ENCODE results near the gene HDAC4.

DNA sequence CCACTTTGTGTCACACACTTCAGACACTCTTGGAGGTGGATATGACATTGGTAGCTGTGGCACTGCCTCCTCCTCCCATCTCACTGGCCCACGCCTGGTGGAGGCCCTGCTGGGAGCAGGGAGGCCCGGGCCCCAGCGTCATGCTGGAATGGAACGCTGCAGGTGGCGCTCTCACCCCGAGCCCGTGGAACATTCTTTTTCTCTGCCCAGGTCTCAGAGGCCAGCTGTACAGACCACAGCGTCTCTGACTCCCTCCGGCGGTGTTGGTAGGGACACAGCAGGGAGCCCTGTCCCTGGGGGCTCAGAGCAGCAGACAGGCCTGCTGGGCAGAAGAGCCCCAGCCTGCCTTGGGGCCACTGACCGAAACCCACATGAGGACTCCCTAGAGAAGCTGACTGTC is 334.9 kb downstream of the HDAC4 start:
- no peak for TF ChIP-seq POLR2A (IDR thresholded peaks at IDR 0.05)
- TF ChIP-seq, protein P1, sequence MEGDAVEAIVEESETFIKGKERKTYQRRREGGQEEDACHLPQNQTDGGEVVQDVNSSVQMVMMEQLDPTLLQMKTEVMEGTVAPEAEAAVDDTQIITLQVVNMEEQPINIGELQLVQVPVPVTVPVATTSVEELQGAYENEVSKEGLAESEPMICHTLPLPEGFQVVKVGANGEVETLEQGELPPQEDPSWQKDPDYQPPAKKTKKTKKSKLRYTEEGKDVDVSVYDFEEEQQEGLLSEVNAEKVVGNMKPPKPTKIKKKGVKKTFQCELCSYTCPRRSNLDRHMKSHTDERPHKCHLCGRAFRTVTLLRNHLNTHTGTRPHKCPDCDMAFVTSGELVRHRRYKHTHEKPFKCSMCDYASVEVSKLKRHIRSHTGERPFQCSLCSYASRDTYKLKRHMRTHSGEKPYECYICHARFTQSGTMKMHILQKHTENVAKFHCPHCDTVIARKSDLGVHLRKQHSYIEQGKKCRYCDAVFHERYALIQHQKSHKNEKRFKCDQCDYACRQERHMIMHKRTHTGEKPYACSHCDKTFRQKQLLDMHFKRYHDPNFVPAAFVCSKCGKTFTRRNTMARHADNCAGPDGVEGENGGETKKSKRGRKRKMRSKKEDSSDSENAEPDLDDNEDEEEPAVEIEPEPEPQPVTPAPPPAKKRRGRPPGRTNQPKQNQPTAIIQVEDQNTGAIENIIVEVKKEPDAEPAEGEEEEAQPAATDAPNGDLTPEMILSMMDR (IDR thresholded peaks at IDR 0.05) = no peak
- TF ChIP-seq EP300 (IDR thresholded peaks at IDR 0.05) = no peak

Data from stomach (tissue), 4 donors.